ENCODE data around the gene AARS1. TPM values are rescaled to one million over a fixed set of nuclear protein-coding genes. Genes with fewer than 3 reads are reported as not detected.
"Not testable (repeated sequence)": the region's sequence is repeated elsewhere in the genome, so short reads cannot be mapped to it uniquely, and the experiment has no call there.

Gene AARS1
- total RNA-seq (2014; rRNA removed; shearing (Covaris generic)): 73.5 and 95.4 TPM in 2 replicates

GRCh38 chr16:70289229-70290094 is at the start of gene AARS1:
TSS of gene AARS1 (minus strand) at chr16:70289506. CDS start at chr16:70282763, 6,743 bp downstream.
- DNase-seq (ENCODE audit: low spot score): peak; percentile 99

GRCh38 chr16:70337814-70338213 is 48.5 kb upstream of the AARS1 start:
- in situ Hi-C loops (cut with HindIII; ENCODE audit: low sequenced_read_pairs): no loop called here
- no peak for DNase-seq (ENCODE audit: low spot score)

More at GRCh38 chr16:70289229-70290094, at the start of gene AARS1:
- in situ Hi-C loops (cut with HindIII; ENCODE audit: low sequenced_read_pairs): no loop called here

GRCh38 chr16:70332728-70333127 is 43.4 kb upstream of the AARS1 start:
- DNase-seq (ENCODE audit: low spot score); in situ Hi-C loops (cut with HindIII; ENCODE audit: low sequenced_read_pairs): not testable (repeated sequence)

- DNase-seq (ENCODE audit: low spot score): peak; percentile 48
- in situ Hi-C loops (cut with HindIII; ENCODE audit: low sequenced_read_pairs): no loop called here
Observed at GRCh38 chr16:70331588-70332358, 42.5 kb upstream of the AARS1 start.

GRCh38 chr16:70331091-70331490 is 41.8 kb upstream of the AARS1 start:
- in situ Hi-C loops (cut with HindIII; ENCODE audit: low sequenced_read_pairs): no loop called here
- DNase-seq (ENCODE audit: low spot score): no peak

GRCh38 chr16:70324998-70325747 is 35.9 kb upstream of the AARS1 start:
- DNase-seq (ENCODE audit: low spot score): no peak
- in situ Hi-C loops (cut with HindIII; ENCODE audit: low sequenced_read_pairs): no loop called here

GRCh38 chr16:70320121-70320520 is 30.8 kb upstream of the AARS1 start:
- in situ Hi-C loops (cut with HindIII; ENCODE audit: low sequenced_read_pairs): no loop called here
- DNase-seq (ENCODE audit: low spot score): no peak

- in situ Hi-C loops (cut with HindIII; ENCODE audit: low sequenced_read_pairs); DNase-seq (ENCODE audit: low spot score): not testable (repeated sequence)
Observed at GRCh38 chr16:70307726-70308125, 18.4 kb upstream of the AARS1 start.

- DNase-seq (ENCODE audit: low spot score): no peak
- in situ Hi-C loops (cut with HindIII; ENCODE audit: low sequenced_read_pairs): no loop called here
Observed at GRCh38 chr16:70306880-70307279, 17.6 kb upstream of the AARS1 start.

- no peak for DNase-seq (ENCODE audit: low spot score)
- in situ Hi-C loops (cut with HindIII; ENCODE audit: low sequenced_read_pairs): no loop called here
Observed at GRCh38 chr16:70304892-70305448, 15.7 kb upstream of the AARS1 start.

GRCh38 chr16:70302745-70303144 is 13.4 kb upstream of the AARS1 start:
- no peak for DNase-seq (ENCODE audit: low spot score)
- in situ Hi-C loops (cut with HindIII; ENCODE audit: low sequenced_read_pairs): no loop called here

GRCh38 chr16:70301121-70301520 is 11.8 kb upstream of the AARS1 start:
- DNase-seq (ENCODE audit: low spot score): no peak
- in situ Hi-C loops (cut with HindIII; ENCODE audit: low sequenced_read_pairs): no loop called here

GRCh38 chr16:70298988-70299938 is 10.0 kb upstream of the AARS1 start, which contains the start of gene DDX19B:
TSS of gene DDX19B (plus strand) at chr16:70299186. CDS start at chr16:70299298, 112 bp downstream.
- peak; percentile 88 for DNase-seq (ENCODE audit: low spot score)

GRCh38 chr16:70295634-70296033 is 6.3 kb upstream of the AARS1 start:
- in situ Hi-C loops (cut with HindIII; ENCODE audit: low sequenced_read_pairs): no loop called here
- no peak for DNase-seq (ENCODE audit: low spot score)

More at GRCh38 chr16:70298988-70299938, 10.0 kb upstream of the AARS1 start, which contains the start of gene DDX19B:
- in situ Hi-C loops (cut with HindIII; ENCODE audit: low sequenced_read_pairs): no loop called here

- in situ Hi-C loops (cut with HindIII; ENCODE audit: low sequenced_read_pairs): no loop called here
- DNase-seq (ENCODE audit: low spot score): no peak
Observed at GRCh38 chr16:70294385-70295025, 5.2 kb upstream of the AARS1 start.

- DNase-seq (ENCODE audit: low spot score); in situ Hi-C loops (cut with HindIII; ENCODE audit: low sequenced_read_pairs): not testable (repeated sequence)
Observed at GRCh38 chr16:70292148-70292547, 2.8 kb upstream of the AARS1 start.

GRCh38 chr16:70290949-70291519 is 1.7 kb upstream of the AARS1 start:
- in situ Hi-C loops (cut with HindIII; ENCODE audit: low sequenced_read_pairs): no loop called here

More at GRCh38 chr16:70290949-70291519, 1.7 kb upstream of the AARS1 start:
- DNase-seq (ENCODE audit: low spot score): no peak
